MM.1S (cell line): ENCODE data around the gene BRINP3.

Source experiments
- DNase-seq: peaks from one replicate; pipeline ENCODE4 v3.0.0-alpha.2; 2015
- H2AFZ ChIP-seq: fragments of 300-600 bp; sonication (generic); 2 replicates; pipeline ENCODE4 v1.6.0; 2016; ENCODE audit warnings: antibody characterized with exemption, low read length
- H3F3A ChIP-seq: fragments of 300-600 bp; sonication (generic); 2 replicates; pipeline ENCODE4 v1.6.1; 2016; ENCODE audit warnings: mild to moderate bottlenecking, antibody characterized with exemption, low read length, moderate library complexity, mixed read lengths; ENCODE audit not compliant: insufficient read depth
- H3K27ac ChIP-seq: fragments of 300-600 bp; sonication (generic); 2 replicates; pipeline ENCODE4 v1.5.1; 2016; ENCODE audit warnings: mild to moderate bottlenecking, low read length
- H3K27me3 ChIP-seq: fragments of 300-600 bp; sonication (generic); replicated peaks from 2 replicates; pipeline ENCODE4 v1.6.0; 2016; ENCODE audit warnings: low read length; ENCODE audit not compliant: insufficient read depth
- H3K36me3 ChIP-seq: fragments of 300-600 bp; sonication (generic); replicated peaks from 2 replicates; pipeline ENCODE4 v1.6.1; 2016; ENCODE audit warnings: mild to moderate bottlenecking, low read length, mixed read lengths; ENCODE audit not compliant: insufficient read depth
- H3K4me1 ChIP-seq: fragments of 300-600 bp; sonication (generic); 2 replicates; pipeline ENCODE4 v1.6.1; 2016; ENCODE audit warnings: low read length, mixed read lengths
- H3K4me2 ChIP-seq: fragments of 300-600 bp; sonication (generic); 2 replicates; pipeline ENCODE4 v1.6.0; 2016; ENCODE audit warnings: low read depth, low read length
- H3K4me3 ChIP-seq: fragments of 300-600 bp; sonication (generic); 2 replicates; pipeline ENCODE4 v1.5.1; 2016; ENCODE audit warnings: low read length, mixed read lengths
- H3K79me2 ChIP-seq: fragments of 300-600 bp; sonication (generic); 2 replicates; pipeline ENCODE4 v1.6.1; 2016; ENCODE audit warnings: mixed run types, low read length, mixed read lengths
- H3K9ac ChIP-seq: fragments of 300-600 bp; sonication (generic); 2 replicates; pipeline ENCODE4 v1.6.1; 2016; ENCODE audit warnings: low read length, mixed read lengths
- H3K9me2 ChIP-seq: fragments of 300-600 bp; sonication (generic); replicated peaks from 2 replicates; pipeline ENCODE4 v1.6.1; 2016; ENCODE audit warnings: mild to moderate bottlenecking, low read length, mixed read lengths; ENCODE audit not compliant: insufficient read depth
- H3K9me3 ChIP-seq: fragments of 300-600 bp; sonication (generic); replicated peaks from 2 replicates; pipeline ENCODE4 v1.6.1; 2016; ENCODE audit warnings: mild to moderate bottlenecking, low read length, mixed read lengths; ENCODE audit not compliant: insufficient read depth
- H4K20me1 ChIP-seq: fragments of 300-600 bp; sonication (generic); 2 replicates; pipeline ENCODE4 v1.6.1; 2016; ENCODE audit warnings: mild to moderate bottlenecking, low read length, moderate library complexity, mixed read lengths; ENCODE audit not compliant: insufficient read depth
- CTCF ChIP-seq: fragments of 300-600 bp; sonication (generic); IDR thresholded peaks from 2 replicates; pipeline ENCODE4 v1.5.1; 2016; ENCODE audit warnings: antibody characterized with exemption, low read length, mixed read lengths
- EZH2 ChIP-seq: fragments of 300-600 bp; sonication (generic); optimal IDR thresholded peaks from 2 replicates; pipeline ENCODE3; 2017; ENCODE audit warnings: low read depth, mild to moderate bottlenecking, antibody characterized with exemption, low read length, mixed read lengths
- EZH2phosphoT487 ChIP-seq: fragments of 300-600 bp; sonication (generic); IDR thresholded peaks from 2 replicates; pipeline ENCODE4 v1.6.1; 2018; ENCODE audit warnings: antibody characterized with exemption, low read length

BRINP3 gene

GRCh38 chr1:190147616-190148015 lies 330.0 kb downstream of the BRINP3 start:
- H3K4me2 ChIP-seq: no peak overlapping the region
- no peaks in the 10 kb centered on the region for H3K36me3 ChIP-seq
- no peak for DNase-seq
- no peaks in the 10 kb centered on the region for H3K79me2 ChIP-seq
- no peaks in the 10 kb centered on the region for H4K20me1 ChIP-seq
- no peaks in the 10 kb centered on the region for H3F3A ChIP-seq
- no peaks in the 10 kb centered on the region for H3K9me2 ChIP-seq
- H3K27me3 ChIP-seq: no peaks in the 10 kb centered on the region
- no peak for TF ChIP-seq CTCF
- no peak for TF ChIP-seq EZH2
- no peak for TF ChIP-seq EZH2phosphoT487
- H3K4me1 ChIP-seq: no peaks in the 10 kb centered on the region
- H3K9me3 ChIP-seq: no peaks in the 10 kb centered on the region
- H2AFZ ChIP-seq: no peak overlapping the region
- no peak overlapping the region for H3K4me3 ChIP-seq
- H3K9ac ChIP-seq: no peak overlapping the region
- no peak overlapping the region for H3K27ac ChIP-seq

GRCh38 chr1:190144650-190145049 lies 333.0 kb downstream of the BRINP3 start:
- no peaks in the 10 kb centered on the region for H4K20me1 ChIP-seq
- no peaks in the 10 kb centered on the region for H3K9me3 ChIP-seq
- no peaks in the 10 kb centered on the region for H3K4me1 ChIP-seq
- no peaks in the 10 kb centered on the region for H3K27me3 ChIP-seq
- no peak overlapping the region for H3K4me3 ChIP-seq
- no peak overlapping the region for H3K27ac ChIP-seq
- H3K79me2 ChIP-seq: no peaks in the 10 kb centered on the region
- no peaks in the 10 kb centered on the region for H3K36me3 ChIP-seq
- no peak for TF ChIP-seq EZH2phosphoT487
- no peak for TF ChIP-seq CTCF
- no peak for TF ChIP-seq EZH2
- no peak overlapping the region for H2AFZ ChIP-seq
- H3F3A ChIP-seq: no peaks in the 10 kb centered on the region
- no peaks in the 10 kb centered on the region for H3K9me2 ChIP-seq
- H3K9ac ChIP-seq: no peak overlapping the region
- no peak overlapping the region for H3K4me2 ChIP-seq
- no peak for DNase-seq

GRCh38 chr1:190140644-190141043 lies 337.0 kb downstream of the BRINP3 start:
- H3K36me3 ChIP-seq: no peaks in the 10 kb centered on the region
- TF ChIP-seq EZH2phosphoT487: no peak
- no peak for TF ChIP-seq CTCF
- no peak for TF ChIP-seq EZH2
- H3K27ac ChIP-seq: no peak overlapping the region
- H4K20me1 ChIP-seq: no peaks in the 10 kb centered on the region
- no peaks in the 10 kb centered on the region for H3K27me3 ChIP-seq
- no peaks in the 10 kb centered on the region for H3K9me2 ChIP-seq
- H2AFZ ChIP-seq: no peak overlapping the region
- no peaks in the 10 kb centered on the region for H3K9me3 ChIP-seq
- no peaks in the 10 kb centered on the region for H3K79me2 ChIP-seq
- H3K4me2 ChIP-seq: no peak overlapping the region
- no peak overlapping the region for H3K9ac ChIP-seq
- H3K4me3 ChIP-seq: no peak overlapping the region
- DNase-seq: no peak
- H3K4me1 ChIP-seq: no peaks in the 10 kb centered on the region
- H3F3A ChIP-seq: no peaks in the 10 kb centered on the region

GRCh38 chr1:190138702-190139101 lies 339.0 kb downstream of the BRINP3 start:
- H3K27me3 ChIP-seq: no peaks in the 10 kb centered on the region
- no peak overlapping the region for H3K4me2 ChIP-seq
- no peaks in the 10 kb centered on the region for H4K20me1 ChIP-seq
- H3K27ac ChIP-seq: no peak overlapping the region
- no peak overlapping the region for H2AFZ ChIP-seq
- no peaks in the 10 kb centered on the region for H3K9me3 ChIP-seq
- H3K4me1 ChIP-seq: no peaks in the 10 kb centered on the region
- H3K79me2 ChIP-seq: no peaks in the 10 kb centered on the region
- H3K4me3 ChIP-seq: no peak overlapping the region
- no peak for DNase-seq
- no peaks in the 10 kb centered on the region for H3K9me2 ChIP-seq
- TF ChIP-seq EZH2phosphoT487: no peak
- no peak for TF ChIP-seq EZH2
- TF ChIP-seq CTCF: no peak
- H3F3A ChIP-seq: no peaks in the 10 kb centered on the region
- no peak overlapping the region for H3K9ac ChIP-seq
- H3K36me3 ChIP-seq: no peaks in the 10 kb centered on the region
